GM19240 (cell line): Measurements from ENCODE around the gene SDK2.
"Not testable (repeated sequence)": the region's sequence is repeated elsewhere in the genome, so short reads cannot be mapped to it uniquely, and the experiment has no call there.

Experiments
- DNase-seq: peaks from one replicate; pipeline ENCODE4 v3.0.0; 2011; ENCODE audit warnings: low spot score; ENCODE audit not compliant: insufficient read length

Gene SDK2

GRCh38 chr17:73465130-73465952 is 178.9 kb downstream of the SDK2 start:
- no peak for DNase-seq

GRCh38 chr17:73464447-73464846 is 179.8 kb downstream of the SDK2 start:
- DNase-seq = no peak

- DNase-seq = no peak
Observed at GRCh38 chr17:73463821-73464220, 180.4 kb downstream of the SDK2 start.

- DNase-seq = no peak
Observed at GRCh38 chr17:73462823-73463222, 181.4 kb downstream of the SDK2 start.

GRCh38 chr17:73459980-73460379 is 184.3 kb downstream of the SDK2 start:
- DNase-seq = no peak

GRCh38 chr17:73455767-73456166 is 188.5 kb downstream of the SDK2 start:
- DNase-seq = no peak

- DNase-seq = no peak
Observed at GRCh38 chr17:73455050-73455687, 189.1 kb downstream of the SDK2 start.

- DNase-seq = not testable (repeated sequence)
Observed at GRCh38 chr17:73453494-73453893, 190.8 kb downstream of the SDK2 start.

GRCh38 chr17:73453090-73453489 is 191.2 kb downstream of the SDK2 start:
- no peak for DNase-seq

- no peak for DNase-seq
Observed at GRCh38 chr17:73452009-73452408, 192.2 kb downstream of the SDK2 start.

GRCh38 chr17:73447319-73447718 is 196.9 kb downstream of the SDK2 start:
- no peak for DNase-seq

GRCh38 chr17:73446617-73447016 is 197.6 kb downstream of the SDK2 start:
- no peak for DNase-seq

- DNase-seq = no peak
Observed at GRCh38 chr17:73445466-73445865, 198.8 kb downstream of the SDK2 start.

GRCh38 chr17:73444021-73444420 is 200.2 kb downstream of the SDK2 start:
- DNase-seq = no peak

- no peak for DNase-seq
Observed at GRCh38 chr17:73439597-73439996, 204.6 kb downstream of the SDK2 start.

GRCh38 chr17:73437826-73438225 is 206.4 kb downstream of the SDK2 start:
- no peak for DNase-seq

GRCh38 chr17:73436954-73437353 is 207.3 kb downstream of the SDK2 start:
- no peak for DNase-seq

- no peak for DNase-seq
Observed at GRCh38 chr17:73435412-73435811, 208.8 kb downstream of the SDK2 start.

GRCh38 chr17:73434154-73434553 is 210.1 kb downstream of the SDK2 start:
- no peak for DNase-seq

GRCh38 chr17:73433501-73433900 is 210.7 kb downstream of the SDK2 start:
- no peak for DNase-seq

GRCh38 chr17:73432624-73433190 is 211.5 kb downstream of the SDK2 start:
- no peak for DNase-seq

GRCh38 chr17:73431401-73432205 is 212.6 kb downstream of the SDK2 start:
- DNase-seq = no peak
